ENCODE results near the gene OST4.

The OST4 gene

DNA sequence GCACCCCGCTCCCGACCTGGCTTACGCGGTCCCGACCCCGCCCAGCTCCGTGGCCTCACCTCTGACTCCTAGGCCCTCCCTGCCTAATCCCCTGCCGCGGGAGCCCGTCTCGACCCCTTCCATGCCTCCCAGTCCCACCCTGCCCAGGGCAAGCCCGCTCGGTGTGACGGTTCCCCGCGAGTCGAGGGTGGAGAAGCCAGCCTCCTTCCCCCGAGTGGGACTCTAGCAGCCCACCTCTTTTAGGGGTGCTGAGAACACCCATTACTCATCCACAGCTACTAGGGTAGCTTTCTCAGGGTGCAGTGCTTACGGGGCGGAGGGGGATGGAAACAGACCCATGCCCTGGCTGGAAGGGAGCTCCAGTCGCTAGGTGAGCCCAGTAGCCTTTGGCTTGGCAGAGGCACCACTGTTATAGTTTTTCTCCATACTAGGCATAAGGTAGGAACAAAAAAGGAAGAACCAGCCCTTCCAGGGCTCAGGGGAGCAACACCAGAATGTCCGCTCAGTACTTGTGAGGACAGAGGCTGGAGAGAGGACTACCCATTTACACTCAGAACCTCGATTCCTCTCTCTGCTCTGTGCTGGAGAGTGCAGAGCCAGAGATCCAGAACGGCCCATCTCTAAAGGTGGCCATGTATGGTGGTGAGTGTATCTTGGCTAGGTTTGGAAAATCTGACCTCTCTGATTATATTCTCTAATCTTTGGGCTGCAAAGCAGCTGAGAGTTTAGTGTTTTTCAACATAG is 19.4 kb downstream of the OST4 start:
- no peak for DNase-seq (ENCODE audit: low read depth)

- peak; percentile 90 for DNase-seq (ENCODE audit: low read depth)
Measured at GRCh38 chr2:27050996-27051901, 20.2 kb downstream of the OST4 start, which contains the start of gene AGBL5. TSS of gene AGBL5 (plus strand) at chr2:27051668. CDS start at chr2:27052959, 1,291 bp downstream.

GRCh38 chr2:27050281-27050995 is 21.0 kb downstream of the OST4 start:
- DNase-seq (ENCODE audit: low read depth) = peak; percentile 84

- peak; percentile 42 for DNase-seq (ENCODE audit: low read depth)
Measured at GRCh38 chr2:27049422-27050280, 21.8 kb downstream of the OST4 start.

GRCh38 chr2:27042985-27043634 is 28.3 kb downstream of the OST4 start:
- DNase-seq (ENCODE audit: low read depth) = no peak

GRCh38 chr2:27042159-27042661 is 29.2 kb downstream of the OST4 start:
- no peak for DNase-seq (ENCODE audit: low read depth)

- no peak for DNase-seq (ENCODE audit: low read depth)
Measured at GRCh38 chr2:27041752-27042151, 29.7 kb downstream of the OST4 start.

DNA sequence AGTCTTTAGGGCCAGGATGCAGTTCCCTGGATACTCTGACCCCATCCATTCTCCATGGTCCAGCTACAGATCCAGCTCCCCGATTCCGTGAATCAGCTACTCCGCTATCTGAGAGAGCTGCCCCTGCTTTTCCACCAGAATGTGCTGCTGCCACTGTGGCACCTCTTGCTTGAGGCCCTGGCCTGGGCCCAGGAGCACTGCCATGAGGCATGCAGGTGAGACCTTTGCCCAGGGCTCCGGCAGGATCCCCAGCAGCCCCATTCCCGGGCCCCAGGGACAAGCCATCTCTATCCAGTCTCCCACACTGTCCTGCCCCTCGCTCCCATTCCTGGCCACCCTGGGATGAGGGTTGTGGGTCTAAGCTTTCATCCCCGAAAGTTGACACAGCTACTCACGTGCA is 31.2 kb downstream of the OST4 start:
- DNase-seq (ENCODE audit: low read depth) = no peak

DNA sequence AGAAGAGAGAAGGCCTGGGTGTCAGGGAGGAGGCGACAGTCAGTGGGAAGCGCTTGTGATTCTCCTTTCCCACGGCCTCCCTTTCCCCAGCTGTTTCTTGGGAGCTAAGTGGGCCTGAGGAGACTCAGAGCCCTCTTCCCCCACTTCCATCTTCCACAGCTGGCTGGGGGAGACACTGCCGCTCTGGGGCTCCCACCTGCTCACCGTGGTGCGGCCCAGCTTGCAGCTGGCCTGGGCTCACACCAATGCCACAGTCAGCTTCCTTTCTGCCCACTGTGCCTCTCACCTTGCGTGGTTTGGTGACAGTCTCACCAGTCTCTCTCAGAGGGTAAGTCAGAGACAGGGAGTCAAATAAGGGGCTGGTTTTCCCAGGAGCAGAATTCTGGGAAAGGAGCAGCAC is 31.6 kb downstream of the OST4 start:
- no peak for DNase-seq (ENCODE audit: low read depth)

- no peak for DNase-seq (ENCODE audit: low read depth)
Measured at GRCh38 chr2:27039426-27039825, 32.0 kb downstream of the OST4 start.

GRCh38 chr2:27038631-27039339 is 32.7 kb downstream of the OST4 start:
- no peak for DNase-seq (ENCODE audit: low read depth)

- no peak for DNase-seq (ENCODE audit: low read depth)
Measured at GRCh38 chr2:27038012-27038411, 33.4 kb downstream of the OST4 start.

- DNase-seq (ENCODE audit: low read depth) = no peak
Measured at GRCh38 chr2:27033253-27033852, 38.1 kb downstream of the OST4 start.

DNA sequence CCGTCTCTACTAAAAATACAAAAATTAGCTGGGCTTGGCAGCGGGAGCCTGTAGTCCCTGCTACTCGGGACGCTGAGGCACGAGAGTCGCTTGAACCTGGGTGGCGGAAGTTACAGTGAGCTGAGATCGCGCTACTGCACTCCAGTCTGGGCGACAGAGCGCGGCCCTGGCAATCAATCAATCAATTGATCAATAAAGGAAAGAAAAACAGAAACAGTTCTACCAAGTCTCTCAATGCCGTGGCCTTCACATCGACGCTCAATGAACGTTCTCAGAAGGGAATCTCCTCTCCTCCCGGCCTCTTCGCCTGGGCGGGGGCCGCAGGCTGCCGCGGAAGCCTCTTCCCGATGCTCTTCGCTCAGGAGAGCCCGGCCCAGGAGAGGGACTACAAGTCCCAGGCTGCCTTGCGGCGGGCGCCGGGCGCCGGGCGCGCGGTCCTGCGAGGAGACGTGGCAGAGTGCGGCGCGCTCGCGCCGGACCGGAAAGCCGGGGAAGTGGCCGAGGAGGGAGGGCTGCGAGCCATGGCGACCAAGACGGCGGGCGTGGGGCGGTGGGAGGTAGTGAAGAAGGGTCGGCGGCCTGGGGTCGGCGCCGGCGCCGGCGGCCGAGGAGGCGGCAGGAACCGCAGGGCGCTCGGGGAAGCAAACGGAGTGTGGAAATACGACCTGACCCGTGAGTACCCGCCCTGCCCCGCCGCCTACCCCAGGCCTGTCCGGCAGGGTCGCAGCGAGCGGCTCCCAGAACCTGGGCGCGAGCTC is 38.8 kb downstream of the OST4 start, which contains the start of gene TMEM214:
Gene TMEM214 (plus strand): TSS at position 471 of the 758 bp plus-strand sequence. CDS start 51 bp downstream, at position 522.
- DNase-seq (ENCODE audit: low read depth) = peak; percentile 64

- DNase-seq (ENCODE audit: low read depth) = no peak
Measured at GRCh38 chr2:27029051-27029450, 42.4 kb downstream of the OST4 start.

DNA sequence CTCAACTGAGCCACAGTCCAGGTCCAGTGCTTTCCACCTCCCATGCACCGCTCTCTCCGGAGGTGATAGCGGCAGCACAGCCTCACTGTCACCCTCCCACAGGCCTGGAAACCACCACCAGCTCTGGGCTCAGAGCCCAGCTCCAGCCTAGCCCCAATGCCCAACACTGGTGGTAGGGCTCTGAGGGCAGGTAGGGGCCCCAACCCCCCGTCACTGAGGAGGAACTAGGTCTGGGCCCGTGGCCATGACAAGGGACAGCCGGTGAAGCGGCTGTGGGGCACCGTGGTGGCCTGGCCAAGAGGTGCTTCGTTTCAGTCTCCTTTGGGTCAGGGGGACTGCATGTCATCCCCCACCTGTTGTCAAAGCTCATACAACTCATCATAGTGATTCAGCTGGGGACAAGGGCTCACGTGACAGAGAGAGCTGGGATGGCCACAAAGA is 44.2 kb downstream of the OST4 start:
- no peak for DNase-seq (ENCODE audit: low read depth)

DNA sequence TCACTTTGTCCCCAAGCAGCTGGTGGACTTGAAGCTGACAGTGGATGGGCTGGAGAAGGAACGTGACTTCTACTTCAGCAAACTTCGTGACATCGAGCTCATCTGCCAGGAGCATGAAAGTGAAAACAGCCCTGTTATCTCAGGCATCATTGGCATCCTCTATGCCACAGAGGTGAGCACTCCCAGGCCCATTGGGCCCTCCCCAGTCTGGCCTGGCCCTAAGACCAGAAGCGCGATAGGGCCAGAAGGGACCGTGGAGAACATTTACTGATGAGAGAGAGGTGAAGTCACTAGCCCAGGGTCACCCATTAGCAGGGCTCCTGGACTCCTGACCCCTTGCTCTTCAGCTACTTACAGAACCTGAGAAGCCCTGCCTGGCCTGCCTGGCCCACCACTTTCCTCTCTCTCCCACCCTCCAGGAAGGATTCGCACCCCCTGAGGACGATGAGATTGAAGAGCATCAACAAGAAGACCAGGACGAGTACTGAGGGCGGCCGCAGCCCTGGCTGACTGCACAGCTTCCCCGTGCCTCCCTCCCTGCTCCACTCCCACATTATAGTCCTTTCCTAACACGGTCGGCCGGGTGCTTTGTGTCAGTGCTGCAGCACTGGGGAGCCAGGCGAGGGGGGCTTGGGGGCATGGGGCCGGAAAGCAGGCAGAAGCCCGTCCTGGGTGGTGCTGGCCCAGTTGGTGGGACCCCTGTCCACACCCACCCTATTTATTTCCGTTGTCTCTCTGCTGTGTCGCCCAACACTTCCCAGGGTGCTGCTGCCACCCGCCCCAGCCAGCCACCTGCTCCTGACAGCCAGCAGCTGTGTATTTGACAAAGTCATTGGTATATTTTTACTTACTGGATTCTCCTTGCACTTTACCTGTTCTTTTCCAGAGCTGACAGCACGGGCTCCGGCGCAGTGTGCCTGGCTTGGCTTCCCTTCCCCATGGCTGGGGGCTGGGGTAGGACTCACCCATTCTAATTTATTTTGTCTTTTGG is 45.3 kb downstream of the OST4 start:
- DNase-seq (ENCODE audit: low read depth) = no peak
